T-helper 17 cell (primary cell): ENCODE results near the gene RANBP3L. TPM values are rescaled to one million over a fixed set of nuclear protein-coding genes. Genes with fewer than 3 reads are reported as not detected.
"Not testable (repeated sequence)": the region's sequence is repeated elsewhere in the genome, so short reads cannot be mapped to it uniquely, and the experiment has no call there.

Experiments
- ATAC-seq: fragments of 150-1000 bp; cut with Tn5 transposase; 2 replicates; pipeline ENCODE4 v1.10.0; 2021; ENCODE audit warnings: mild to moderate bottlenecking, moderate library complexity
- DNase-seq, 3 donors: peaks; one replicate each; pipeline versions ENCODE4 v3.0.0 to v3.0.0-alpha.2; 2020 to 2021
- H3K9me3 ChIP-seq: one replicate; pipeline ENCODE4 v1.7.0; 2013; ENCODE audit warnings: low read length, mild to moderate bottlenecking; ENCODE audit not compliant: control insufficient read depth, poor library complexity, severe bottlenecking
- H3K27ac Mint-ChIP-seq: one replicate; pipeline ENCODE4 v1.8.0; 2022; ENCODE audit warnings: mild to moderate bottlenecking, moderate library complexity, mixed read lengths
- H3K27me3 Mint-ChIP-seq: one replicate; pipeline ENCODE4 v1.8.0; 2022; ENCODE audit warnings: mixed read lengths
- H3K36me3 Mint-ChIP-seq: one replicate; pipeline ENCODE4 v1.8.0; 2022; ENCODE audit warnings: low read depth, mixed read lengths
- H3K4me1 Mint-ChIP-seq: one replicate; pipeline ENCODE4 v1.8.0; 2022; ENCODE audit warnings: mild to moderate bottlenecking, mixed read lengths
- H3K4me3 Mint-ChIP-seq: one replicate; pipeline ENCODE4 v1.8.0; 2022; ENCODE audit warnings: mild to moderate bottlenecking, moderate library complexity, mixed read lengths
- total RNA-seq, 4 donors: library from RNA in 2 of 4; stranded (reverse) in 2 of 4; gene quantifications; one replicate each; pipeline ENCODE4 v1.2.3 and lab custom pipeline; 2022 to 2026

Gene RANBP3L, protein sequence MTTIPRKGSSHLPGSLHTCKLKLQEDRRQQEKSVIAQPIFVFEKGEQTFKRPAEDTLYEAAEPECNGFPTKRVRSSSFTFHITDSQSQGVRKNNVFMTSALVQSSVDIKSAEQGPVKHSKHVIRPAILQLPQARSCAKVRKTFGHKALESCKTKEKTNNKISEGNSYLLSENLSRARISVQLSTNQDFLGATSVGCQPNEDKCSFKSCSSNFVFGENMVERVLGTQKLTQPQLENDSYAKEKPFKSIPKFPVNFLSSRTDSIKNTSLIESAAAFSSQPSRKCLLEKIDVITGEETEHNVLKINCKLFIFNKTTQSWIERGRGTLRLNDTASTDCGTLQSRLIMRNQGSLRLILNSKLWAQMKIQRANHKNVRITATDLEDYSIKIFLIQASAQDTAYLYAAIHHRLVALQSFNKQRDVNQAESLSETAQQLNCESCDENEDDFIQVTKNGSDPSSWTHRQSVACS
- total RNA-seq (not detected), total RNA-seq (lab: John Stamatoyannopoulos, UW) (0 reads per million in 2 donors)

DNA sequence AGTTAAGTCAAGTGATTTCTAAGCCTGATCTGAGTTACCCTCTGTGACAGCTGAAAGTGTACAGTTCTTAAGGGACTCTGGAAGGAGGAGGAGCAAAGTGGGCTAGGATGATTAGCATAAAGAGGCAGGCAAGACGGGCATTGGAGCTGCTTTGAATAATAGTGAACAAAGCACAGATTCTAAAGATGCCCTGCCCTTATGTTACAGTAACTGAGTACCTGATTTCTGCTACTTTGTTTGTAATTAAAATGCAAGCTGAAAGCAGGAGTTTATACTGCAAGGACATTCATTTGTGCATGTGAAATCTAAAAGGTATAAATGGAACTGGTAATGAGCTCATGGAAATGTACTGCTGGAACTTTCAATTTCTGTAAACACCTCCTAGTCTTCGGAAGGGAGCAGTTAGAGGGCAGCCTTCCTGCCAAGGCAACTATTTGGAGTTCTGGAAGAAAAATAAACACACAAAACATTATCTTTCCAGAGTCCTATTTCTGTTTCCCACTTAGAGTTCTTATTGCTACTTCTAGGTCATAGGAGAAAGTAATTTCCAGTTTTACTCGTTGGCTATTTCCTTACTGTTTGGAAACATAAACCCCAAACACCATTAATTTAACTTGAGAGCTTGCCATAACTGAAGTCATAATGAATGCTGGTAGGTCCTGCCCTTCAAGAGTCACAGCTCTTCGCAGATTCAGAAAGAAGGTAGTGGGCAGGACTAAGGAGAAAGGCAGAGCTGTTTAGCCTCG lies at the start of gene RANBP3L:
TSS of gene RANBP3L (minus strand) at position 45 of the 746 bp plus-strand sequence. CDS start 486 bp downstream, outside the sequence.
- H3K4me3 Mint-ChIP-seq, result no peak within 1 kb of the TSS
- no peak for DNase-seq

DNA sequence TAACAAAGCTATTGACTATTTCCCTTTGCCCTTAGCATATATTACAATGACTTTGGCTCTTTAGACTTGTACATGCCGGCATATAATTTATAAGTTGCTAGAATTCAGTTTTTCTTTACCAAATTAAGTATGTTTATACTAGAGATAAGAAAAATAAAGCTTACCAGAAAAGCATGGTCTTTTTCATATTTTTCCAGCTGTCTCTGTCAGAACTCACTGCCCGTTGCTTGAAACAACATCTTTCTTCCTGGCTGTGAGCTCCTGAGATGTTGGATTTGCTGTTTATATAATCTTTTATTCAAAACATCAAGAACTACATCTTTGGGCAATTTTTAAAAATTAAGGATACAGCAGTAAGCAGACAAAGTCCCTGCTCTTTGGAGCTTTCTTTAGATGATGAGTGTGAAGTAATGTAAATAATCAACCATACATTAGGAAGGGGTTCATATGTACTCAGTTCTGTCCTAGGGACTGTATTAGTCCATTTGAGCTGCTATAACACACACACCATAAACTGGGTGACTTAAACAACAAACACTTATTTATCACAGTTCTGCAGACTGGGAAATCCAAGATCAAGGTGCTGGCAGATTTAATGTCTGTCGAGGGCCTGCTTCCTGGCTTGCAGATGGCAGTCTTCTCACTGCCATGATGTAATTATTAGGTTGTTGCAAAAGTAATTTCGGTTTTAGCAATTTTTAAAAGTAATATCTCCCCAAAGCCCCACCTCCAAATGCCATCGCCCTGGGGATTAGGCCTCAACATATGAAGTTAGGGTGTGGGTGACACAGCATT lies 45.4 kb upstream of the RANBP3L start:
- Mint-ChIP-seq H3K27ac (no peak overlapping the region), H3K4me1 (no peaks in the 10 kb centered on the region), H3K36me3 (no peaks in the 10 kb centered on the region), H3K4me3 (no peak overlapping the region), H3K27me3 (peaks cover 21% of the 10 kb centered on the region)
- DNase-seq (no peak), ATAC-seq (no peak)
- H3K9me3 ChIP-seq, result no peaks in the 10 kb centered on the region

More for the DNA sequence above, at the start of gene RANBP3L:
- Mint-ChIP-seq H3K4me1 (peaks cover 10% of the 10 kb centered on the region), H3K27ac (no peak within 1 kb of the TSS), H3K36me3 (no peaks in the 10 kb centered on the region), H3K27me3 (peaks cover 30% of the 10 kb centered on the region)
- no peaks in the 10 kb centered on the region for H3K9me3 ChIP-seq
- peak; percentile 37 for ATAC-seq

DNA sequence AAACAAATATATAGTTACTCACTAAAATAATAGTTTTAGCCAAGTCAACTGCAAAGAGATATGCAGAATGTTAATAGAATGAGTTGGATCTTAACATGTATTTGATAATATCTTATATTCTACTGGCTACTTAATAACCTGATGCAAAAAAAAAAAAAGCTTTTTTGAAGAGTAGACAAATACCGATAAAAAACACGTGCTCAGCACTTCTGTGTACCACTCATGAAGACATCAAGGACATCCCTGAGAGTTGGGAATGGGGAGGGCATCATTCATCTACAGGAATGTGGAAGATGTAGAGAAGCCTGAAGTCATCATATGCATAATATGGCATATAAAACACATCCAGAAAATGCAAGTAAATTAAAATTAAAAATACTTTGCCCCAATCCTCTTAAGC lies 43.2 kb upstream of the RANBP3L start:
- no peak for ATAC-seq
- no peaks in the 10 kb centered on the region for H3K9me3 ChIP-seq
- no peak overlapping the region for H3K27ac Mint-ChIP-seq
- H3K4me3 Mint-ChIP-seq, result no peak overlapping the region
- peaks cover 31% of the 10 kb centered on the region for H3K27me3 Mint-ChIP-seq
- no peaks in the 10 kb centered on the region for H3K4me1 Mint-ChIP-seq
- no peaks in the 10 kb centered on the region for H3K36me3 Mint-ChIP-seq
- no peak for DNase-seq

DNA sequence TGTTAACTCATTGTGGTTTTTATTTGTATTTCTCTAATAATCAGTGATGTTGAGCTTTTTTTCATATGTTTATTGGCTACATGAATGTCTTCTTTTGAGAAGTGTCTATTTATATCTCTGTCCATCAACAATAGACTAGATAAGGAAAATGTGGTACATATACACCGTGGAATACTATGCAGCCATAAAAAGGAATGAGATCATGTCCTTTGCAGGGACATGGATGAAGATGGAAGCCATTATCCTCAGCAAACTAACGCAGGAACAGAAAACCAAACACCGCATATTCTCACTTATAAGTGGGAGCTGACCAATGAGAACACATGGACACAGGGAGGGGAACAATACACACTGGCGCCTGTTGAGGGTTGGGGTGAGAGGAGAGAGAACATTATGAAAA lies 40.0 kb upstream of the RANBP3L start:
- not testable (repeated sequence) for H3K36me3 Mint-ChIP-seq, H3K4me1 Mint-ChIP-seq, H3K27ac Mint-ChIP-seq, ATAC-seq, DNase-seq, H3K4me3 Mint-ChIP-seq, H3K9me3 ChIP-seq
- H3K27me3 Mint-ChIP-seq, result peaks cover 45% of the 10 kb centered on the region

DNA sequence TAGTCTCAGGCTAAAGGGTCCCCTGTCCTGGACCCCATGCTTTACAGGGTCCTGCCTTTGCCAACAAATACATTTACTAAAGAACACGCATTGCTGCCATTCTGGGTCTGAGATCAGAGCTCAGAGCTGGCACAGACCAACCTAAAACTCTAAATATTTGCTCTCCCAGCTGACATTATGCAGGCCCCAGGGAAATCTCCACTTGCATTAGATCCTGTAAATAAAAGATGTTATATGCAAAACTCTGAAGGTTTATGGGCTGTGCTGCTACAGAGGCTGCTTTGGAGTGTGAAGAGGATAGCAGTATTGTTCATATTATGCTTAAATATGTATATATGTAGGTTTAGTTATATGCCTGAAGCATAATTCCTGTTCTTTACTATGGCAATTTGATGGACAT lies 35.9 kb upstream of the RANBP3L start:
- Mint-ChIP-seq H3K4me1 (no peaks in the 10 kb centered on the region), H3K27me3 (peaks cover 54% of the 10 kb centered on the region), H3K4me3 (no peak overlapping the region), H3K27ac (no peak overlapping the region), H3K36me3 (no peaks in the 10 kb centered on the region)
- no peaks in the 10 kb centered on the region for H3K9me3 ChIP-seq
- DNase-seq (no peak), ATAC-seq (no peak)

DNA sequence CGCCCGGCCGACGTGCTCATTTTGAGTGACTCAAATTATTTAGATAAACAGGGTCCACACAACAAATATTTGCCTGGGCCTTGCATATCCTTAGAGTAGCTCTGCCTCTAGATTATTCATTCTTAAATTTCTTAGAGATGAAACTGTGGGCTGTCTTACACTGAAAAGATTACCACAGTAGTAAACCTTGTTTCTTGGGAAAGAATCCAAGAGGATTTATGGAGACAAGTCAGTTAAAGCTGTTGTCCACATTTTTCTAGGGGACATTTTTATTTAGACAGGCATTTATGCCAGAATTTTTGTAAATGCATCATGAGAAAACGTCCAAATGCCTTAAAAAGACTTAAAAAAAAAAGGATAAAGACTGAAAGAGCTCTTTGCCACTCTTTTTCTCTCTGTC lies 32.6 kb upstream of the RANBP3L start:
- H3K9me3 ChIP-seq, result no peaks in the 10 kb centered on the region
- no peaks in the 10 kb centered on the region for H3K4me1 Mint-ChIP-seq
- H3K27me3 Mint-ChIP-seq, result peaks cover 50% of the 10 kb centered on the region
- no peak for DNase-seq
- ATAC-seq, result no peak
- no peaks in the 10 kb centered on the region for H3K36me3 Mint-ChIP-seq
- no peak overlapping the region for H3K4me3 Mint-ChIP-seq
- H3K27ac Mint-ChIP-seq, result no peak overlapping the region

DNA sequence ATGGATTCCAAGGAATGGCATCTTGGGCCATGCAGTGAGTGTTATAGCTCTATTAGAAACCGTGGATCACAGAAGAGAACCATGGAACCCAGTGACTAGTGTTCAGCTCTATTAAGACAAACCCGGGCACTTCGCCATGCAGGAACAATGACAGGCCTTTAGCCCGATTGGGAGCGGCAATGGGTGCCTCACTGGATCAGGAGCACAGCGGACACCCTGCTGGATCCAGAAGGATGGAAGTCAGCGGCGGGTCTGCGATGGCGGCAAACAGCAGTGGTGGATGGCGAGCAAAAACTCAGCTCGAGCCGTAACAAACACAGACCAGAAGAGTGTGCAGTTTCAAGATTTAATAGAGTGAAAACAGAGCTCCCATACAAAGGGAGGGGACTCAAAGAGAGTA lies 31.0 kb upstream of the RANBP3L start:
- not testable (repeated sequence) for H3K36me3 Mint-ChIP-seq, H3K27ac Mint-ChIP-seq

DNA sequence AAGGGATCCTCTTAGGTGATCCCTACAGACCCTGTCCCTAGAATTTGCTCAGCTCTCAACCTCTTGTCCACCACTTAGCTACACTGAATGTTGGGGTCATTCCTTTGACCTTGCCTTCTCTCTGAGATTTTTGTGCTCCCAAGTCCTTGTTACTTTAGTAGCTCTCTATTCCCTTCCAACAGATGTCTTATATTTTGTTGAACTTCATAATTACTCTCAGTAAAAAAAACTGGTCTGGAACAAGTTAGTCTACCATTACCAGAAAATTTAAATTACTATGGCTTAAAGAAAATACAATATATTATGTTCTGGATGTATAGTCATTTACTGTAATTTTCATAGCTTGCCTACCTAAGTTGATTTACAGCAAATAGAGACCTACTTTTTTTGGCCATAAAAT lies 23.5 kb upstream of the RANBP3L start:
- H3K9me3 ChIP-seq, result no peaks in the 10 kb centered on the region
- Mint-ChIP-seq H3K36me3 (peaks cover 2% of the 10 kb centered on the region), H3K4me1 (no peaks in the 10 kb centered on the region), H3K27me3 (peaks cover 41% of the 10 kb centered on the region), H3K27ac (no peak overlapping the region), H3K4me3 (no peak overlapping the region)
- DNase-seq (no peak), ATAC-seq (no peak)

More for the DNA sequence above, 31.0 kb upstream of the RANBP3L start:
- not testable (repeated sequence) for H3K9me3 ChIP-seq, H3K4me3 Mint-ChIP-seq, H3K4me1 Mint-ChIP-seq, ATAC-seq, DNase-seq
- peaks cover 54% of the 10 kb centered on the region for H3K27me3 Mint-ChIP-seq

DNA sequence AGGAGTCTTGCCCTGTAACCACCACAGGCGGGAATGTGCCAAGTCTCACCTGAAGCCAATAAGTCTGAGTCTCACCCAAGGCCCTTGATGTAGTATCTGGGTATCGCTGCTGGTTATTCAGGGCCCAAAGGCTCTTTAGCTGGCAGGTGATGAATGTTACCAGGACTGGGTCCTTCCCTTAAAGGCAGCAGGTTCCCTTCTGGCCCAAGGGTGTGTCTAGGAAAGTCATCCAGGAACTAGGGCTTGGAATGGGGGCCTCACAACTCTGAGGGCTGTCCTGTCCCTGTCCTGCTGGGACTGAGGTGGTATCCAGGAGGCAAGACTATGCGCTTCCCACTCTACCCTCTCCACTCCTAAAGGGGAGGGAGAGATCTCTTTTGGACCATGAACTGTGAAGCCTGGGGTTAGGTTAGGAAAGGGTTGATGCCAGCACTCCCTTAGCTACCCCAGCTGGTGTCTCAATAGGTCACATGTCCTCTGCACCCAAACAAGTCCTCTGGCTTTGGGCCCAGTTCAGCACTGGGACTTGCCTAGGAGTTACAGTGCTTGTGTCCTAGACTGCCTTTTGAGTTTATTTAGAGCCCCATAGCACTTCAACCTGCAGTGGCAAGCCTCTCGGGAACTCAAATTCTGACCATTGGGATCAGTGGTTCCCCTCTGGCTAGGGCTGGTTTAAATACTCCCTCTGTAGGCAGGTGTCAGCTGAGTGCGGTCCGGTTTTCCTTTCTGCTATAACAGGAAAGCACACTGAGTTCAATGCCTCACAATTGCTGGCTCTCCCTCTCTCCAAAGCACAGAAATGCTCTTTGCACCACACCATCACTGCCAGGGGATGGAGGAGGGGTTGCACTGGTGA lies 22.5 kb upstream of the RANBP3L start:
- no peaks in the 10 kb centered on the region for H3K4me1 Mint-ChIP-seq
- peaks cover 44% of the 10 kb centered on the region for H3K27me3 Mint-ChIP-seq
- H3K36me3 Mint-ChIP-seq, result peaks cover 2% of the 10 kb centered on the region
- H3K27ac Mint-ChIP-seq, result no peak overlapping the region
- DNase-seq, result no peak
- no peaks in the 10 kb centered on the region for H3K9me3 ChIP-seq
- ATAC-seq, result no peak
- H3K4me3 Mint-ChIP-seq, result no peak overlapping the region

DNA sequence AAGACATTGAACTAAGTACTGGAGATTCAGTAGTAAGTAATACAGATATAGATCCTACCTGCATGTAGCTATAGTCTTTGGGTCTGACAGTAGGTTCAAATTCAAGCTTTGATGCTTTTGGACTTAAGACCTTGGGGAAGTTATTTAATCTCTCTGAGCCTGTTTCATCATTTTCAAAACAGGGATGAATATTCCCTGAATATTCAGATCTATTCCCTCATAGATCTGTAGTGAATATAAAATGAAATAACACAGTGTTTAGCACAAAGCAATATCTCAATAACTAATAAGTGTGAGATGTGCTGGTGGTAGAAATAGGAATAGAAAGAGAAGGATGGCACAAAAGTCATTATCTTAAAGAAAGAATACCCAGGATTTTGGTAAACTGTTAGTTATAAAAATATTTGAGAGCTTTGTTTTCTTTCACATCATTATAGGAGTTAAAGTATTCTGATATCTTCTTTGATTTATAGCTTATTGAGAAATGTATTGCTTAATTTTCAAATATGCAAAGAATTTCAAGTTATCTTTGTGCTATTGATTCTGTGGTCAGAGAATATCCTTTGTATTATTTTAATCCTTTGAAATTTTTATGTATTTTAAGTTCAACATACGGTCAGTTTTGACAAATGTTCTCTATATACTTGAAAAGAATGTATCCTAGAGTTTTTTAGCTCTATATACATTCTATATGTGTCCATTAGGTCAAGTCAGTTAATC lies 11.4 kb upstream of the RANBP3L start:
- H3K4me3 Mint-ChIP-seq, result no peak overlapping the region
- H3K36me3 Mint-ChIP-seq, result no peaks in the 10 kb centered on the region
- ATAC-seq, result no peak

DNA sequence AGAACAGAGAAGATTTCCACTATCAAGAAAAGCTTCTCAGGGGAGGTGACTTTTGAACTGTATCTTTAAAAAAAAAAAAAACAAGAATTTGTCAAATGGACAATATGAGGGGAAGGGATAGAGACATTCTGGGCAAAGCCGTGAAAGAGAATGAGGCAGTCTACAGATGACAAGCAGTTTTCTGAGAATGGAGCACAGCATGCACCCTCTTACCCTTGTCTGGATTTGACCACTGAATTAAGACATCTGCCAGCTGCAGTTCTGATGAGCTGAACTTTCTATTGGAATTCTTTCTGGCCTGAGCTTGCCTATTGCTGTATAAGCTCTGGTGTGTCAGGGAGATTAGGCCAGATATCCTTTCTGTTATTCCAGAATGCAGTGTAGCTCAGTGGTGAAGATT lies 10.3 kb upstream of the RANBP3L start:
- DNase-seq, result no peak
- H3K9me3 ChIP-seq, result no peaks in the 10 kb centered on the region
- H3K4me3 Mint-ChIP-seq, result no peak overlapping the region
- H3K27me3 Mint-ChIP-seq, result peaks cover 45% of the 10 kb centered on the region
- no peak for ATAC-seq
- no peaks in the 10 kb centered on the region for H3K36me3 Mint-ChIP-seq
- H3K27ac Mint-ChIP-seq, result no peak overlapping the region
- no peaks in the 10 kb centered on the region for H3K4me1 Mint-ChIP-seq

More for the DNA sequence above, 11.4 kb upstream of the RANBP3L start:
- no peak for DNase-seq
- H3K9me3 ChIP-seq, result no peaks in the 10 kb centered on the region
- Mint-ChIP-seq H3K4me1 (no peaks in the 10 kb centered on the region), H3K27me3 (peaks cover 52% of the 10 kb centered on the region), H3K27ac (no peak overlapping the region)

DNA sequence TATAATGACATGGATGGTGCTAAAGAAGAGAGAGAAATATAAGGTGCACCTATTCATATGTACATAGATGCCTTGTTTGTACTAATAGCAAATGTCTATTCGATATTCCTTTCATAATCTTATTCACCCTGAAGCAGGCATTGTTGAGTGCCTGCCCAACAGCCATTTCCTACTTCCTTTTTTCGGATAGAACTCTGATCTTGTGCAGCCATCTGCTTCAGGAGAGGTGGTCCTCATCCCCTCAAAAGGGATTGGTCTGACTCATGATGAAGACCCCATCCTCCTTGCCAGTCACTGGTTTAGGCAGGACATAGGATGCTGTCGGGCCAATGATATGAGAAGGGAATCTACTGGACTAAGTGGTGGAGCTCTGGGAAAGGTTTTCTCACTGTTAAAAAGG lies 8.4 kb upstream of the RANBP3L start:
- Mint-ChIP-seq H3K36me3 (no peaks in the 10 kb centered on the region), H3K27ac (no peak overlapping the region), H3K27me3 (peaks cover 35% of the 10 kb centered on the region), H3K4me1 (no peaks in the 10 kb centered on the region), H3K4me3 (no peak overlapping the region)
- no peak for ATAC-seq
- DNase-seq, result no peak
- H3K9me3 ChIP-seq, result no peaks in the 10 kb centered on the region
